Activated CD8-positive, alpha-beta memory T cell treated with anti-CD3 and anti-CD28 coated beads for 24 hours (primary cell): ENCODE data around the gene CCDC57.
A peak's percentile ranks its signal among the peaks of the same experiment; 100 is the strongest.

Experiments used
- DNase-seq: peaks from one replicate; pipeline ENCODE4 v3.0.0-alpha.2; 2020

The CCDC57 gene

GRCh38 chr17:82118168-82118814, 94.4 kb downstream of the CCDC57 start:
- no peak for DNase-seq

- DNase-seq, result no peak
Measured at GRCh38 chr17:82117139-82118090, 95.2 kb downstream of the CCDC57 start.

GRCh38 chr17:82116246-82116645, 96.4 kb downstream of the CCDC57 start:
- DNase-seq, result no peak

GRCh38 chr17:82114872-82115271, 97.8 kb downstream of the CCDC57 start:
- DNase-seq, result no peak

- no peak for DNase-seq
Measured at GRCh38 chr17:82114447-82114846, 98.2 kb downstream of the CCDC57 start.

DNA sequence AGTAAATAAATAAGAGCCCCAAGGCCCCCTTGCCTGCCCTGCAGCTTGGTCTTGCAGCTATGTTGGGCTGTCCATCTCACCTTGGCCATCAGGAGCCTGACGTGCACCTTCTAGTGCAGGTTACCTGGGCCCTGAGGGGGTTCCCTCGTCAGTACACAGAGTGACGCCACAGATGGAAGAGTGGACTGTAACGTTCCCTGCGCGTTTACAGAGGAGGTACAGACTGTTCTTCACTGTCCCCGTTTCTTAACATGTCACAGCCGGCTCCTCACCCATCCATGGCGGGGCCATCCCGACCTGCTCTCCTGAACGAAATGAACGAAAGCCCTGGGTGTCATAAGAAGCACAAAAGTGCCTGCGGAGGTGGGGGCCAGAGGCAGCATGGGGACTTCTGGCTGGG, 98.7 kb downstream of the CCDC57 start:
- no peak for DNase-seq

- no peak for DNase-seq
Measured at GRCh38 chr17:82113422-82113821, 99.2 kb downstream of the CCDC57 start.

GRCh38 chr17:82112914-82113311, 99.7 kb downstream of the CCDC57 start:
- DNase-seq, result no peak

DNA sequence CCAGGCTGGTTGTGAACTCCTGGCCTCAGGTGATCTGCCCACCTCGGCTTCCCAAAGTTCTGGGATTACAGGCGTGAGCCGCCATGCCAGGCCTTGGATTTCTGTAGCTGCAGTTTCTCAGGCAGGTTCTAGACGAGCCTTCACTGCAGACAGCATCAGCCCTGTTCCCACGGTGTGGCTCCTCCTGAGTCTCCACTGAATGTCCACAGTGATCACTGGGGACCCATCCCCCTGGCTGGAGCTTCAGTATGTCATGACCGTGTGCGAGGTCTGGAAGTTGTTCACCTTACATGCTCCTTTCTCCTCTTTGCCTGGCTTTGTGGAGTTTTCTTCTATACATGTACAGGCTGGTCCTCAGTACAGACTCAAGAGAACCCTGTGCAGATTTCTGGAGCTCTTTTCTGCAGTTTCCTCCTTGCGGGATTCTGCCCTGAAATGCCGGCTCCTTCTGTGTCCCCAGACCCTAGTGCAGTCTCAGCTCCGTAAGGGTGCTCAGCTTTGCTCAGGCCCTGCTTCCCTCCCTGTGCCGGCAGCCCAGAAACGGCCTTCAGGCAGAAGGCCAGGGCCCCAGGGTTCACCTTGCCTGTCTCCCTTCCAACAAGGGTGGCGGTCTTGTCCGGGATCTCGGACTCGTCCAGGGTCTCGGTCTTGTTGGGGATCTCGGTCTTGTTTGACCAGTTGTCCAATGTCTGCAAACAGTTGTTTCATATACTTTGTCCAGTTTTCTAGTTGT, 100.3 kb downstream of the CCDC57 start:
- DNase-seq, result no peak

- no peak for DNase-seq
Measured at GRCh38 chr17:82110298-82110697, 102.3 kb downstream of the CCDC57 start.

DNA sequence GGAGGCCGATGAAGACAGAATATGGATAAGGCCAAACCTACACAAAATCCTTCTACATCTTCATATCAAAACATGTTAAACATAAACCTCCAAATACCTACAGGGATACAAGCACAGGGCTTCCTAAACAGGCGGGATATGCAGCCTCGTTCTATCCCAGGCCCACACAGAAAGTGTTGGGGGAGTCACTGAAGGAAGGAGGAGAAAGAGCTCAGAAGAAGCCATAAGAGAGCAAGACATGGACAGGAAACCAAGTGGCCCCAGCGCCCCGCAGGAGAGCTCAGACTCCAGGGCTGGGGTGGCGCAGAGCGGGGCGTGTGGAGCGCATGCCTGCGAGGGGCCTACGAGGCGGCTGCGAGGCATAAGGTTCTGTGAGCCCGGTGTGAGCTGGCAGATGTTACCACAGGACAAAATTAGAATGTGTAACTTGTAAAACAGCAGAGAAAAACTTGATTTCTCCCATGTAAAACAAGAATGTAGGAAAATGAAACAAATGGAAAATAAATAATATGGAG, 103.6 kb downstream of the CCDC57 start:
- DNase-seq, result no peak

- no peak for DNase-seq
Measured at GRCh38 chr17:82108496-82108945, 104.1 kb downstream of the CCDC57 start.

DNA sequence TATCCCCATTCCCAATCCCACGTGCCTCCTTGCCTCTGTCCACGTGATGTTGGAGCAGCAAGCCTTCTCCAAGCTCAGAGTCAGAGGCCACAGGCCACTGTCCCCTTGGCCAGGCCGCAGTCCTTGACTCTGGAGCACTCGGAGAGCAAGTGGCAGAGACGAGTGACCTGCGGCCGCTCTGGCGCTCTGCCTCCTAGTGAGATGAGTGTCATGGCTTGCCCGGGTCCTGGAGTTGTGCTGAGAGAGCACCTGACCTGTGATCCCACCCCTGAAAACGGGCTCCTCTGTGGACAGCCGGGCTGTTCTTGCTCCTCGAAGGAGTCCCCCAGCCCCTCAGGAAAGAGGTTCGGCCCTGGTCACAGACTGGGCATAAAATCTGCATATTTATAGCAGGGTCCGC, 104.6 kb downstream of the CCDC57 start:
- no peak for DNase-seq

GRCh38 chr17:82107341-82107860, 105.2 kb downstream of the CCDC57 start:
- DNase-seq, result no peak

DNA sequence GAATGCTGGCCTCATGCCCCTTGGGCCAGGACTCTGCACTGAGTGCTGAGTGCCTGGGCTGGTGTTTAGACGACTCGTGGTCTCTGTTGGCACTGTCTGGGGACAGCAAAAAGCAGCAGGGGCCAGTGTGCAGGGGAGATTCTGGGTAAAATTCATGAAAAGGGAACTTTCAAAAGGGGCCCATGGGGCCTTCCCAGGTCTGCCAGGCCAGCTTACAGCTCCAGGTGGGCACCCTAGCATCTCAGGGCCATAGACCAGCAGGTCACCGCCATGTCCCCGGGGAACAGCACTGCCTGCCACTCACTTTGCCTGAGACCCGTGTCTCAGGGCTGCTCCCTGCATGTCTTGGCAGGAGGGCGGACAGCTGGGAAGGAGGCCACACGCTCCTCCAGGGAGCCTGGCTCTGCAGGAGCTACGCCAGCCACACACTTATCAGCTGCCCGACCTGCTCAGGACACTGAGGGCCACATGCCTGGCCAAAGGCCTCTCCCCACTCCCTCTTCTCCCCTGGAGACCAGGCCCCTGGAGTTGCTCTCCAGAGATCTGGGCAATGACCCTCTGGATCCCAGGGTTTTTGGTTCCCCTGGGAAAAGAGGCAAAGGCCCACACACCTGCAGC, 105.8 kb downstream of the CCDC57 start:
- DNase-seq, result no peak

DNA sequence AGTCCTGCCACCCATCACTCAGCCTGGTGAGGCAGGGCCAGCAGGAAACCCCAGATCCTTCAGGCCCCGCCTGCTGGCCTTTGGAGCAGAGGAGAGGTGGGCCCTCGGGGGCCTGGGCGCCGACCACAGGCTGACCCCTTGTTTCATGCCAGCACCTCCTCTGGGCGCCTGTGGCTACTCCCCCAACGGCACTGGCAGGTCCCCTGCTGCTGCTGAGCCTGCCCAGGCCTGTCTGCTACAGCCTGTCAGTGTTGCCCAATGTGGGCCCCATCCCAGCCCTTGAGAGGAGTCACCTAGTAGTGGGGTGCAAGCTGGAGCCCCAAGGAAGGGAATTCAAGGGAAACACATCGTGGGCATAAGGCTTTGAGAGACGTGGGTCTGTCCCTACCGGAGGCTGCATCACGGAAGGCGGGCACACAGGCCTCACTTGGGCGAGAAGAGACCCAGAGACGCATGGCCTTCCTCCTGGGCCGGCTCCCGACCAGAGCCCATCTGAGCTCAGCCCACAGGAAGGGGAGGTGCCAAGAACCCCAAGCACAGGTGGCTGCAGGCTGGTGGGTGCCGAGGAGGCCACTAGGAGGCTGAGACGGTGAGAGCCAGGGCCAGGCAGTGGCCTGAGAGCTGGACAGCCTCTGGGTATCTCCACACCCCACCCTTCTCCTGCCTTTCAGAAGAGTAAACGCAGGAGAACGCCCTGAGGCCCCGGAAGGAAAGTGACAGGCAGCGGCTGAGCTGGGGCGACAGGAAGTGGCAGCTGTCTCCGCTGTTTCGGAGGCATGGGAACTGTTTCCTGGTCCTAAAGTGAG, 106.6 kb downstream of the CCDC57 start:
- DNase-seq, result peak; percentile 88

- DNase-seq, result no peak
Measured at GRCh38 chr17:82105417-82105881, 107.2 kb downstream of the CCDC57 start.

DNA sequence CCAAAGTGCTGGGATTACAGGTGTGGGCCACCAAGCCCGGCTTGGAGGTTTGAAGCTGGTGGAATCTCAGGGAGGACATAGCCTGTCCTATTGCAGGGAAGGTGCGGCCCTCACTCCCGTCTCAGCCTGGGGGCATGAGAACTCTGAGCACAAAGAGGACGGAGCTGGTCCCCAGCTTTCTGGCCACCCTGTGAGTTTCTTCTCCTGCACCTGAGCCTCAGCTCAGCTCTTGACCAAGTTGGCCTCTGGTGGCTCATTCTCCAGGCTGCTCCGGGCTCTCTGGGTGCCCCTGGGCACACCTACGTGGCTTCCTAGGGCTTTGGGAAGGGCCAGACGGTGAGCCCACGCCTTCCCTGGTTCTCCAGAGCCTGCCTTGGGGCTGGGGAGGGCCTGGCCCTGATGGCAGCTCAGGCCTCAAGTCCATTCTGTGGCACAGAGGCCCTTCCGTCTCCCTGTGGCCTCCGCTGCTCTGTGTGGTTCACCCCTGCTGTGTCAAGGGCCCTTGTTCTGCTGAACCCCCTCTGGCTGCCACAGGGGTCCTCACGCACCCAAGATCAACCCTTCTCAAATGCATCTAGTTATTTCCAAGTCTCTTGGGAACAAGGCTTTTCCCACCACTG, 107.7 kb downstream of the CCDC57 start:
- no peak for DNase-seq

DNA sequence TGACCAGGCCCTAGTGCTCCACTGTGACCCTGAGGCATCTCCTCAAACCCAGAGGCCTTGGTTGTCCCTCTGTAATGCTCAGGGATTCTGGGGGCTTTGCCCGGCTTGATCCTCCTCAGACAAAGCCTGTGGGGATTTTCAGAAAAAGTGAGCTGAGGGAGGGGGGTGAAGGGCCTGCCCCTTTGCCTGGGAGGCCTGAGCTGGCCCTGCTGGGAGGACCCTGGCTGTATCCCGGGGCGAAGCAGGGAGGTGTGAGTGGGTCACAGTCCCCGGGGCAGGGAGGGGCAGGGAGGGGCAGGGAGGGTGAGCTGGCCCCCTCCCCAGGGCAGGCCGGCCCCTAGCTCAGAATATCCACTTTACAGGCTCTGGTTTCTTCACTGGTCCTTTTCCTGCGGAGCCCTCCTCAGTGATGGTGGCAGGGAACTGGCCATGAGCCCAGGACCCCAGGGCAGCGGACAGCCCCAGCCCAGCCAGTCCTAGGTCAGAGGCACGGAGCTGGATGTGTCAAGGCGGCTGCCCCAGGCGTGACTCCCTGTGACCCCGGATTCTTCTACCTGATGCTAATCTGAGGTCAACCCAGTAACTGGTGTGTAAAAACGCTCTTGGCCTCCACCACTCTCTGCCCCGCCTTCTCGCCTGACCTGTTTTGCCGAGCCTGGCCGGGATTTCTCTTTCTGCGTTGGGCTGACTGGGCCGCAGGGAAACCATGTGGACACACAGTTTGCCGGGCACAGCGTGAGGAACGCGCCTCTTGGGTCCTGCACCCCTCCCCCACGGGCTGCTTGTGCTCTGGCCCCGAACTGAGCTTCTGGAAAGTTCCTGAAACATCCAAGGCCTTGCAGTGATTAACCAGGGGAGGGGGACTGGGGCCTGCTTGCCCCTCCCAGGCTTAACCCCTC, 108.8 kb downstream of the CCDC57 start:
- no peak for DNase-seq
